Right atrium auricular region (tissue), 2 donors: ENCODE results near the gene CFAP52. TPM values are rescaled to one million over a fixed set of nuclear protein-coding genes. Genes with fewer than 3 reads are reported as not detected.
"Not testable (repeated sequence)": the region's sequence is repeated elsewhere in the genome, so short reads cannot be mapped to it uniquely, and the experiment has no call there.

Experiments
- DNase-seq: peaks from one replicate; pipeline ENCODE4 v3.0.0-alpha.2; 2019; ENCODE audit warnings: low spot score
- H3K27ac ChIP-seq, 2 donors: fragments of 200-600 bp; sonication (generic); 1 replicate in 1 of 2; 2 replicates in 1 of 2; pipeline ENCODE4 v1.5.1; 2016 to 2019
- H3K27me3 ChIP-seq, 2 donors: fragments of 200-600 bp; sonication (generic); one replicate each; pipeline versions ENCODE4 v1.5.1 to v1.6.0; 2017 to 2019
- H3K36me3 ChIP-seq: fragments of 200-600 bp; sonication (generic); one replicate; pipeline ENCODE4 v1.5.1; 2016
- H3K4me1 ChIP-seq, 2 donors: fragments of 200-600 bp; sonication (generic); one replicate each; pipeline versions ENCODE4 v1.5.1 to v1.6.0; 2017 to 2019
- H3K4me3 ChIP-seq, 2 donors: fragments of 200-600 bp; sonication (generic); 1 replicate in 1 of 2; 2 replicates in 1 of 2; pipeline ENCODE4 v1.5.1; 2017 to 2019; ENCODE audit warnings: mild to moderate bottlenecking in 1 of 2, moderate library complexity in 1 of 2
- H3K9me3 ChIP-seq, 2 donors: fragments of 200-600 bp; sonication (generic); one replicate each; pipeline ENCODE4 v1.5.1; 2019
- CTCF ChIP-seq, 2 donors: fragments of 200-600 bp; sonication (generic); IDR thresholded peaks; one replicate each; pipeline ENCODE4 v1.5.1; 2019; ENCODE audit warnings: antibody characterized with exemption in 2 of 2
- total RNA-seq, 2 donors: library from RNA; depleted of rRNA; stranded (reverse); fragments of >200 nt; gene quantifications; one replicate each; pipeline ENCODE4 v1.1.0, GENCODE V29; 2016

The CFAP52 gene
- total RNA-seq, 2 donors from 2014 or later: 1.1 TPM; not detected in 1

- Histone ChIP-seq H3K9me3 (no peaks in the 10 kb centered on the region), H3K4me3 (no peak overlapping the region), H3K27me3 (no peaks in the 10 kb centered on the region), H3K36me3 (peaks cover 12% of the 10 kb centered on the region), H3K27ac (no peak overlapping the region), H3K4me1 (no peaks in the 10 kb centered on the region)
- DNase-seq: no peak
- no peak for TF ChIP-seq CTCF (IDR thresholded peaks at IDR 0.05)
These were observed 18.6 kb upstream of the CFAP52 start for GRCh38 chr17:9557857-9558256.

- peaks cover 15% of the 10 kb centered on the region for H3K36me3 ChIP-seq
- H3K4me1 ChIP-seq: no peaks in the 10 kb centered on the region
- no peak for DNase-seq
- TF ChIP-seq CTCF (IDR thresholded peaks at IDR 0.05): no peak
- H3K9me3 ChIP-seq: no peaks in the 10 kb centered on the region
- H3K4me3 ChIP-seq: no peak overlapping the region
- H3K27me3 ChIP-seq: no peaks in the 10 kb centered on the region
- H3K27ac ChIP-seq: no peak overlapping the region
These were observed 12.3 kb upstream of the CFAP52 start for GRCh38 chr17:9564104-9564503.

DNA sequence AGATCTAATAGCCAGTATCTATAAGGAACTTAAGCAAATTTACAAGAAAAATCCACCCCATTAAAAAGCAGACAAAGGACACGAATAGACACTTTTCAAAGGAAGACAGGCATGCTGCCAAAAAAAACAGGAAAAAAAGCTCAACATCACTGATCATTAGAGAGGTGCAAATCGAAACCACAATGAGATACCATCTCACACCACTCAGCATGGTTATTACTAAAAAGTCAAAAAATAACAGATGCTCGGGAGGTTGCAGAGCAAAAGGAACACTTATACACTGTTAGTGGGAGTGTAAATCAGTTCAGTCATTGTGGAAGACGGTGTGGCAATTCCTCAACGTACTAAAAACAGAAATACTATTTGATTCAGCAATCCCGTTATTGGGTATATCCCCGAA, 10.4 kb upstream of the CFAP52 start:
- TF ChIP-seq CTCF (IDR thresholded peaks at IDR 0.05): no peak
- H3K27me3 ChIP-seq: no peaks in the 10 kb centered on the region
- no peak overlapping the region for H3K4me3 ChIP-seq
- no peaks in the 10 kb centered on the region for H3K4me1 ChIP-seq
- no peak for DNase-seq
- no peaks in the 10 kb centered on the region for H3K9me3 ChIP-seq
- H3K27ac ChIP-seq: no peak overlapping the region
- H3K36me3 ChIP-seq: peaks cover 20% of the 10 kb centered on the region

DNA sequence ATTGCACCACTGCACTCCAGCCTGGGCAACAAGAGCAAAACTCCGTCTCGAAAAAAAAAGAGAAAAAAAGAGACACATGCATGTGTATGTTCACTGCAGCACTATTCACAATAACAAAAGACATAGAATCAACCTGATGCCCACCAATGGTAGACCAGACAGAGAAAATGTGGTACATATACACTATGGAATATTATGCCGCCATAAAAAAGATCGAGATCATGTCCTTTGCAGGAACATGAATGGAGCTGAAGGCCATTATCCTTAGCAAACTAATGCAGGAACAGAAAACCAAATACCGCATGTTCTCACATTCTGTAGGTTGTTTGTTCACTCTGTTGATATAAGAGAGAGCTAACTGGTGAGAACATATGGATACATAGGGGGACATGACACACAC, 9.7 kb upstream of the CFAP52 start:
- H3K9me3 ChIP-seq: not testable (repeated sequence)
- peaks cover 20% of the 10 kb centered on the region for H3K36me3 ChIP-seq

GRCh38 chr17:9568004-9568403, 8.4 kb upstream of the CFAP52 start:
- H3K36me3 ChIP-seq: peaks cover 20% of the 10 kb centered on the region
- H3K27ac ChIP-seq: no peak overlapping the region
- H3K27me3 ChIP-seq: no peaks in the 10 kb centered on the region
- no peak for TF ChIP-seq CTCF (IDR thresholded peaks at IDR 0.05)
- no peak for DNase-seq
- H3K4me1 ChIP-seq: no peaks in the 10 kb centered on the region
- H3K4me3 ChIP-seq: no peak overlapping the region
- H3K9me3 ChIP-seq: no peaks in the 10 kb centered on the region

More for the DNA sequence above, 9.7 kb upstream of the CFAP52 start:
- H3K4me1 ChIP-seq, H3K27me3 ChIP-seq, DNase-seq, H3K4me3 ChIP-seq, H3K27ac ChIP-seq: not testable (repeated sequence)

DNA sequence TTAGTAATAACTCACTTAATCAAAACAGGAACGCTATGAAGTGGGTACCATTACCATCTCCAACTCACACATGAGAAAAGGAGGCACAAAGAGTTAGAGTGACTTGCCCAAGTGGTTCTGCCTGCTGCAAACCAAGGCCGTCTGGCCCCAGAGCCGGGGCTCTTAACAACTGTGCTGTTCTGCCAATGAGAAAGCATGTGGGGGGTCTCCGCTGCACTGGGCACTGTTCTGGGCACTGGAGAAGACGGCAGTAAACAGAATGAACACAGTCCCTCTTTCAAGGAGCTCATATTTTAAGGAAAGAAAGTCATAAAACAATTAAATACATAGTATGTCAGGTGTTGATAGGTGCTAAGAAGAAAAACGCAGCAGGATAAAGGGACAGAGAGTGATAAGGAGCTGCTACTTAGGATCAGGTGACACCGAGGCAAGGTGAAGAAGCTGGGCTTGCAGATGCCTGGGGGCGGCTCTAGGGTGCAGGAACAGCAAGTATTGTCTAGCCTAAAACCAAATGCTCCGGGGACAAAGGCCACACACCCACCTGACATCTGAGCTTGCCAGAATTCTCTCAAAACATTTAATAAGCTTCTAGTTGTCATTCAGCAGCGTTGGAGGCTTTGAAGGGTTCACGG, 7.4 kb upstream of the CFAP52 start:
- no peak for DNase-seq
- H3K36me3 ChIP-seq: peaks cover 20% of the 10 kb centered on the region
- TF ChIP-seq CTCF (IDR thresholded peaks at IDR 0.05): no peak
- no peak overlapping the region for H3K27ac ChIP-seq
- no peak overlapping the region for H3K4me3 ChIP-seq
- H3K9me3 ChIP-seq: no peaks in the 10 kb centered on the region
- no peaks in the 10 kb centered on the region for H3K27me3 ChIP-seq
- no peaks in the 10 kb centered on the region for H3K4me1 ChIP-seq
